ENCODE data around the gene SLC25A29.
"Not testable (repeated sequence)": the region's sequence is repeated elsewhere in the genome, so short reads cannot be mapped to it uniquely, and the experiment has no call there.

The SLC25A29 gene

DNA sequence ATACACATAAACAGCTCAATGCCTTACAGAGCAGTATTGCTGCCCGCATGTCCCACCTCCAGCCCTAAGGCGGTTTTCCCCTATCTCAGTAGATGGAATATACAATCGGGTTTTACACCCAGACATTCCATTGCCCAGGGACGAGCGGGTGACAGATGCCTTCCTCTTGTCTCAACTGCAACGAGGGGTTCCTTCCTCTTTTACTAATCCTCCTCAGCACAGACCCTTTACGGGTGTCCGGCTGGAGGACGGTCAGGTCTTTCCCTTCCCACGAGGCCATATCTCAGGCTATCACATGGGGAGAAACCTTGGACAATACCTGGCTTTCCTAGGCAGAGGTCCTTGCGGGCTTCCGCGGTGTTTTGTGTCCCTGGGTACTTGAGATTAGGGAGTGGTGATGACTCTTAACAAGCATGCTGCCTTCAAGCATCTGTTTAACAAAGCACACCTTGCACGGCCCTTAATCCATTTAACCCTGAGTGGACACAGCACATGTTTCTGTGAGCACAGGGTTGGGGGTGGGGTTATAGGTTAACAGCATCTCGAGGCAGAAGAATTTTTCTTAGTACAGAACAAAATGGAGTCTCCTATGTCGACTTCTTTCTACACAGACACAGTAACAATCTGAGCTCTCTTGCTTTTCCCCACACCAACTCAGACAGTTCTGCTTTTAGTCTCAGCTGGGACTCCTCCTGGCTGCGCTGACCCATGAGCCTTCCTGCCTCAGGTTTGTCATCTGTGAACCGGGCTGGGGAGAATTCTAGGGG is 6.0 kb upstream of the SLC25A29 start:
- DNase-seq (ENCODE audit: low read depth in 2 of 2) = not testable (repeated sequence)

GRCh38 chr14:100309028-100309737 is 2.9 kb upstream of the SLC25A29 start:
- no peak for DNase-seq (ENCODE audit: low read depth in 2 of 2)

GRCh38 chr14:100308427-100308792 is 2.2 kb upstream of the SLC25A29 start:
- DNase-seq (ENCODE audit: low read depth in 2 of 2) = not testable (repeated sequence)

- DNase-seq (ENCODE audit: low read depth in 2 of 2) = no peak
Measured at GRCh38 chr14:100307766-100308426, 1.7 kb upstream of the SLC25A29 start.

DNA sequence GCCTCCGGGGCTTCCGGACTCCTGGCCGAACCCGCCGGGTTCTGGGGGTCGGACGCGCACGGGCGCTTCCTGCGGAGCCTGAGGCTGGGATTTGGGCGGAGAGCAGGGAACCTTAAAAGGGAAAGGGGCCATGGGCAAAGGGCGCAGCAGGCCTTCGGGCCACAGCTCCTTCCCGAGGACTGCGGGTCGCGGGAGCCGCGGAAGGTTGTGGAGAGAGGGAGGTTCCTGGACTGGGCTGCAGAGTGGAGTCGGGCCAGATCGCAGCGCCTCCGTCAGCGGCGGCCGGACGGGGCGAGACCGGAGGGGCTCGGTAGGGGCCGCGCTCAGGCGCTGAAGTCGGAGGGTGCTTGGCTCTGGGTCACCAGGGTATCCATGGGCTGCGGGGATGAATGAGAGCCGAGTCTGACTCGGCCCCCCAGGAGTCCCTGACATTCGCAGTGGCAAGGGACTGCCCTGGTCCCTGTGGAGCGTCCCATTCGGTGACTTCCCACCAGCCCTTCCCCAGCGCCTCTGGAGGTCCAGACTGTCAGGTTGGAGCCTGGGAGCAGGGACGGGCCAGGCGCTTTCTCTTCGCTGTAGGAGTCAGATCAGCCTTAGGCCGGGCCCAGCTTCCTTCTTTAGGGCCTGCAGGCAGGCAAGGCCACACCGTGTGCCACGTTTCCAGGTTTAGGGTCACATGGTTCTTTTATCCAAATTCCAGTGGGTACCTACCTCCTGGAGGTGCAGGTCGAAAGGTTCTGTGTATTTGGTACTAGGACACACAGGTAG is 938 bp upstream of the SLC25A29 start:
- DNase-seq (ENCODE audit: low read depth in 2 of 2) = no peak

DNA sequence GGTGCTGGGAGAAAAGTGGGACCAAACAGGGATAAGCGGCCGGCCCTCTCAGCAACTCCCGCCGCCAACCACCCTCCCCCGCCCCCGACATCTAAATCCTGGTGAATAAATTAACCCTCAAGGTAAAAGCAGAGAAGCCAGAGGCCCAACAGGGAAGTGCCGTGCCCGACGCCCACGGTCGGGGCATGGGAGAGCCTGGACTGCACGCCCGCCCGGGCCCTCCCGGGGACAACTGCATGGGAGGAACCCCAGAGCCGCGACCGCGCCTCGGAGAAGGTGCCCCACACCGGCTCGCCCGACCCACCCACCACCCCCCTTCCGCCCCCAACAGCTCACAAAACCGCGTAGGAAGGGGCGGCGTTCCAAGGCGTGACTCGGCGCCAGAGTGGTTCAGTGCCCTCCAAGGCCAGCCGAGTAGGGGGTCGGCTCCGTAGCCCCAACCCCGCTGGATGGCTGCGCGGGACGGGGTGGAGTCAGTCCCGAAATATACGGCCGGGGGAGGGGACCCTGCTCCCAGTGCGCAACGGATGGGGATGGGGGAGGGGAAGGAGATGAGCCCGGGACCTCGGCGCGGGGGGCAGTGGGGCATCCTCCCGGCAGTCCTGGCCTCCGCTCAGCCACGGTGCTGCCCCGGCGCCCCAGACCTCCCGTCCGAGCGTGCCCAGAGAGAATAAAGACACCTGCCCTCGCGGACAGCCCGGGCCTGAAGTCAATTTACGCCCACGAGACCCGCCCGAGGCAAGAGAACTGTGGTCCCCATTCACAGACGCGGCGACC is 732 bp downstream of the SLC25A29 start:
- no peak for DNase-seq (ENCODE audit: low read depth in 2 of 2)

- DNase-seq (ENCODE audit: low read depth in 2 of 2) = no peak
Measured at GRCh38 chr14:100304825-100305323, 1.4 kb downstream of the SLC25A29 start.

DNA sequence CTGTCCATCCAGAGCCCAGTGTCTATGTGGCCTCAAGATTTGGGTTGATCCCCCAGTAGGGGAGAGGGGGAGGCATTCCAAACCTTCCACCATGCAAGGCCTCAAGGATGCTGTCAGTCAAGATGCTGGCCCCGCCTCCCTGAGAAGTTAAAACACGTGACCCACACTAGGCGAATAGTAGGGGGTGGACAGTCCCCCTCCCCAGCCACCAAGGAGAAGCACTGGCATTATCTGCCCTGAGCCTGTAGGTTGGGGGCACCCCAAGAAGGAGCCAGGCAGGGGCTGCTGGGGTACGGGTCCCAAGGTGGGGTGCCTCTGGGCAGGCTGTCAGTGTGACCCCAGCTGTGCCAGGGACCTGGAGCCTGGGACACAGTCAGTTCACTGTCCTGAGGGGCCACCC is 2.3 kb downstream of the SLC25A29 start:
- DNase-seq (ENCODE audit: low read depth in 2 of 2) = no peak

GRCh38 chr14:100303179-100303578 is 3.1 kb downstream of the SLC25A29 start:
- DNase-seq (ENCODE audit: low read depth in 2 of 2) = no peak

- DNase-seq (ENCODE audit: low read depth in 2 of 2) = no peak
Measured at GRCh38 chr14:100302616-100303015, 3.6 kb downstream of the SLC25A29 start.

- DNase-seq (ENCODE audit: low read depth in 2 of 2) = no peak
Measured at GRCh38 chr14:100299238-100299560, 7.0 kb downstream of the SLC25A29 start.

GRCh38 chr14:100298551-100299237 is 7.5 kb downstream of the SLC25A29 start:
- DNase-seq (ENCODE audit: low read depth in 2 of 2) = no peak

- DNase-seq (ENCODE audit: low read depth in 2 of 2) = no peak
Measured at GRCh38 chr14:100297320-100298300, 8.6 kb downstream of the SLC25A29 start.

DNA sequence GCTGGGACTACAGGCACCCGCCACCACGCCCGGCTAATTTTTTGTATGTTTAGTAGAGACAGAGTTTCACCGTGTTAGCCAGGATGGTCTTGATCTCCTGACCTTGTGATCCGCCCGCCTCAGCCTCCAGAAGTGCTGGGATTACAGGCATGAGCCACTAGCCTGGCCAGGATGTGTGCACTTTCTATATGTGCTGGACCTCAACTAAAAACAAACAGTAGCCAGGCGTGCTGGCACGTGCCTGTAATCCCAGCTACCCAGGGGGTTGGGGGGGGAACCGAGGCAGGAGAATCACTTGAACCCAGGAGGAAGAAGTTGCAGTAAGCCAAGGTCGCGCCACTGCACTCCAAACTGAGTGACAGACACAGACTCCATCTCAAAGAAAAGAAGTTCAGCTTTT is 9.5 kb downstream of the SLC25A29 start:
- not testable (repeated sequence) for DNase-seq (ENCODE audit: low read depth in 2 of 2)

DNA sequence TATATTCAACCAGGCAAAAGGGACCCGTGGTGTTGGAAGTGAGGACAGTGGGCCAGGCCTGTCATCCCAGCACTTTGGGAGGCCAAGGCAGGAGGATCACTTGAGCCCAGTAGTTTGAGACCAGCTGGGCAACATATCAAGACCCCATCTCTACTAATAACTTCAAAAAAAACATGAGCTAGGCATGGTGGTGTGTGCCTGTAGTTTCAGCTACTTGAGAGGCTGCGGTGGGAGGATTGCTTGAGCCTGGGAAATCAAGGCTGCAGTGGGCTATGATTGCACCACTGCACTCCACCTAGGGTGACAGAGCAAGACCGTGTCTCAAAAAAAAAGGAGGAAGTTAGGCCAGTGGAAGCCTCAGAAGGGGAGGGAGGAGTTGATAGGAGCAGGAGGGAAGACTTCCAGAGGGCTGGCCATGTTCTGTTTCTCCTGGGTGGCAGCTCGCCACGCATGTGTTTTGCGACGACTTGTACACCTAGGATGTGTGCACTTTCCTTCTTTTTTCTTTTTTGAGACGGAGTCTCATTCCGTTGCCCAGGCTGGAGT is 10.1 kb downstream of the SLC25A29 start:
- no peak for DNase-seq (ENCODE audit: low read depth in 2 of 2)

GRCh38 chr14:100295376-100296105 is 10.7 kb downstream of the SLC25A29 start:
- no peak for DNase-seq (ENCODE audit: low read depth in 2 of 2)

- DNase-seq (ENCODE audit: low read depth in 2 of 2) = no peak
Measured at GRCh38 chr14:100294963-100295330, 11.3 kb downstream of the SLC25A29 start.

- DNase-seq (ENCODE audit: low read depth in 2 of 2) = no peak
Measured at GRCh38 chr14:100294213-100294962, 11.9 kb downstream of the SLC25A29 start.
